Measurements from ENCODE around the gene NT5DC1. TPM values are rescaled to one million over a fixed set of nuclear protein-coding genes. Genes with fewer than 3 reads are reported as not detected.

Gene NT5DC1
- total RNA-seq, 2 experiments from 2014 or later: 20.5 to 58.8 TPM

DNA sequence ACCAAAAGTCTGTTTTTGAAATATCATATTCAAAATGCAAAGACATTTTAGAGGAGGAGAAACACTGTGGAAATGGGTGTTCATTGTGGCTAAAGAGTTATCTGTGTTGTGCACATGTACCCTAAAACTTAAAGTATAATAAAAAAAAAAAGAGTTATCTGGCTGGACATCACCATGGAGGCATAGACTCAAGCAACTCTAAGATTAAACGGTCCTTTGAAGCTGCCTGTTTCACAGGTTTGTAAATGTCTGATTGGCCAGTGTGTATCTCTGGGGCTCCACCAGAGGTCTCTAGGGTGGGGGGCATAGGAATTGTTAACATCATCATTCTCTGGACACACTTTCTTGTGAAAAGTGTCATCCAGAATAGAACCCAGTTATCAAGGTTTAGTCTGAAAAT, 114.0 kb downstream of the NT5DC1 start:
- intact Hi-C loops (cut with micrococcal nuclease; ENCODE audit: unreplicated experiment): no loop called here
- DNase-seq (ENCODE audit: low spot score): no peak
- H2AFZ ChIP-seq (ENCODE audit: low read length): no peak overlapping the region
- TF ChIP-seq, protein P1, sequence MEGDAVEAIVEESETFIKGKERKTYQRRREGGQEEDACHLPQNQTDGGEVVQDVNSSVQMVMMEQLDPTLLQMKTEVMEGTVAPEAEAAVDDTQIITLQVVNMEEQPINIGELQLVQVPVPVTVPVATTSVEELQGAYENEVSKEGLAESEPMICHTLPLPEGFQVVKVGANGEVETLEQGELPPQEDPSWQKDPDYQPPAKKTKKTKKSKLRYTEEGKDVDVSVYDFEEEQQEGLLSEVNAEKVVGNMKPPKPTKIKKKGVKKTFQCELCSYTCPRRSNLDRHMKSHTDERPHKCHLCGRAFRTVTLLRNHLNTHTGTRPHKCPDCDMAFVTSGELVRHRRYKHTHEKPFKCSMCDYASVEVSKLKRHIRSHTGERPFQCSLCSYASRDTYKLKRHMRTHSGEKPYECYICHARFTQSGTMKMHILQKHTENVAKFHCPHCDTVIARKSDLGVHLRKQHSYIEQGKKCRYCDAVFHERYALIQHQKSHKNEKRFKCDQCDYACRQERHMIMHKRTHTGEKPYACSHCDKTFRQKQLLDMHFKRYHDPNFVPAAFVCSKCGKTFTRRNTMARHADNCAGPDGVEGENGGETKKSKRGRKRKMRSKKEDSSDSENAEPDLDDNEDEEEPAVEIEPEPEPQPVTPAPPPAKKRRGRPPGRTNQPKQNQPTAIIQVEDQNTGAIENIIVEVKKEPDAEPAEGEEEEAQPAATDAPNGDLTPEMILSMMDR (conservative IDR thresholded peaks at IDR 0.05; ENCODE audit: low read length): no peak
- TF ChIP-seq EZH2phosphoT487 (IDR thresholded peaks at IDR 0.05; ENCODE audit: borderline replicate concordance, low read depth, low read length): no peak
- ChIA-PET POLR2A (interaction anchor here (0.5 to 1.1 kb wide), 4 partner anchors 9 to 241 kb away, joined by 3 read pairs; no protein-coding TSS in a partner anchor), CTCF (ENCODE audit: unreplicated experiment) (no interaction called here)
- no peaks in the 10 kb centered on the region for H3K9me2 ChIP-seq (ENCODE audit: insufficient read depth, low read length)
- no peaks in the 10 kb centered on the region for H3K9me3 ChIP-seq (ENCODE audit: low read length)
- H3K27ac ChIP-seq (ENCODE audit: low read depth, low read length, poor library complexity, severe bottlenecking): no peak overlapping the region
- H3K4me2 ChIP-seq (ENCODE audit: low read length): no peak overlapping the region
- H3K4me1 ChIP-seq (ENCODE audit: insufficient read depth, low read length, poor library complexity, severe bottlenecking): no peaks in the 10 kb centered on the region
- H3K36me3 ChIP-seq (ENCODE audit: insufficient read depth, low read length): no peaks in the 10 kb centered on the region
- no TSS peak for BruUV-seq (replicated peaks)
- no peaks in the 10 kb centered on the region for H4K20me1 ChIP-seq (ENCODE audit: insufficient read depth, low read length)
- no peak overlapping the region for H3K4me3 ChIP-seq (ENCODE audit: low read depth, low read length, poor library complexity, severe bottlenecking)
- H3K79me2 ChIP-seq (ENCODE audit: insufficient read depth, low read depth, low read length): no peaks in the 10 kb centered on the region

DNA sequence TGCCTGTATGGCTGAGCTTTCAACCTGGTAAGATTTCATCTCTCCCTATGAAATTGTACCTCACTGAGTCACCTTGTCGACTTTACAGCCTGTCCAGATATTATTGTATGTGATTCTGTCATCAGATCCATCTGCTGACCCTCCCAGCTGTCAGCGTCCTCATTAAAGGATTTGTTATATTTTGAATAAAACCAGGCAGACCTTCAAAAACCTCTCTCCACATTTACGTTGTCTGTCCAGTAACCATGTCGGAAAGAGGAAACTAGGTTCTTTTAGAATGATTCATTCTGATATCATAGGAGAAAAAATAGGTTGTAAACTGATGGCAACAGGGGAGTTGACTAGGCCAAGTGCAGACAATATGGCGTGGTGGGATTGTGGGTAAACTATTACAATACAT, 114.8 kb downstream of the NT5DC1 start:
- no peak overlapping the region for H3K4me2 ChIP-seq (ENCODE audit: low read length)
- no peak overlapping the region for H2AFZ ChIP-seq (ENCODE audit: low read length)
- H3K4me1 ChIP-seq (ENCODE audit: insufficient read depth, low read length, poor library complexity, severe bottlenecking): no peaks in the 10 kb centered on the region
- ChIA-PET POLR2A (interaction anchor here (0.9 to 1.1 kb wide), 3 partner anchors 8 to 241 kb away, joined by 3 read pairs; no protein-coding TSS in a partner anchor), CTCF (ENCODE audit: unreplicated experiment) (no interaction called here)
- no peak overlapping the region for H3K27ac ChIP-seq (ENCODE audit: low read depth, low read length, poor library complexity, severe bottlenecking)
- no peaks in the 10 kb centered on the region for H3K36me3 ChIP-seq (ENCODE audit: insufficient read depth, low read length)
- BruUV-seq (replicated peaks): no TSS peak
- H3K9me3 ChIP-seq (ENCODE audit: low read length): no peaks in the 10 kb centered on the region
- no peak for TF ChIP-seq EZH2phosphoT487 (IDR thresholded peaks at IDR 0.05; ENCODE audit: borderline replicate concordance, low read depth, low read length)
- TF ChIP-seq, protein P1 (conservative IDR thresholded peaks at IDR 0.05; ENCODE audit: low read length): no peak
- DNase-seq (ENCODE audit: low spot score): no peak
- intact Hi-C loops (cut with micrococcal nuclease; ENCODE audit: unreplicated experiment): no loop called here
- no peaks in the 10 kb centered on the region for H3K9me2 ChIP-seq (ENCODE audit: insufficient read depth, low read length)
- no peaks in the 10 kb centered on the region for H4K20me1 ChIP-seq (ENCODE audit: insufficient read depth, low read length)
- H3K4me3 ChIP-seq (ENCODE audit: low read depth, low read length, poor library complexity, severe bottlenecking): no peak overlapping the region
- no peaks in the 10 kb centered on the region for H3K79me2 ChIP-seq (ENCODE audit: insufficient read depth, low read depth, low read length)

DNA sequence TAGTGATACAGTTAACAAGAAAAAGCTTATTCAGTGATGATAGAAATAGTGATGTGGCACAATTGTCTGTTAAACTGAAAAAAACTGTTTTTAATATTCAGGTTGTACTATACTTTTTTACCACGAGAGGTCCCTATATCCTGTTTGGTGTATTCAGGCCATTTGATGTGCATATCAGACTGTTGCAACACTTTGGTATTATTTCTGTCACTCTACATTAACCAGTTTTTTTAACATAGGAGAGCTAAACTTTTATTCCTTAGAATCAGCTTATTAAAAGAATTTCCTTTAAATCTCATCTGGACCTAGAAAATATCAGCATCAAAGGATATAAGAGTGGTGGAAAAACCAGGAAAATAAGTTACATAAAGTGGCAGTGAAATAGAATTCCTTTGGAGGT, 116.4 kb downstream of the NT5DC1 start:
- ChIA-PET POLR2A (interaction anchor here (2.0 kb wide), 1 partner anchor 11 kb away, joined by 4 read pairs; no protein-coding TSS in a partner anchor), CTCF (ENCODE audit: unreplicated experiment) (interaction anchor here (0.7 to 1.5 kb wide), 3 partner anchors 16 to 809 kb away, joined by 3 read pairs; no protein-coding TSS in a partner anchor)
- intact Hi-C loops (cut with micrococcal nuclease; ENCODE audit: unreplicated experiment): no loop called here
- TF ChIP-seq, protein P1 (conservative IDR thresholded peaks at IDR 0.05; ENCODE audit: low read length): peak; percentile 81
- no peak for TF ChIP-seq EZH2phosphoT487 (IDR thresholded peaks at IDR 0.05; ENCODE audit: borderline replicate concordance, low read depth, low read length)
- Histone ChIP-seq H2AFZ (ENCODE audit: low read length) (no peak overlapping the region), H3K79me2 (ENCODE audit: insufficient read depth, low read depth, low read length) (no peaks in the 10 kb centered on the region), H3K9me2 (ENCODE audit: insufficient read depth, low read length) (no peaks in the 10 kb centered on the region), H3K9me3 (ENCODE audit: low read length) (no peaks in the 10 kb centered on the region), H3K4me2 (ENCODE audit: low read length) (no peak overlapping the region), H3K27ac (ENCODE audit: low read depth, low read length, poor library complexity, severe bottlenecking) (no peak overlapping the region), H3K4me3 (ENCODE audit: low read depth, low read length, poor library complexity, severe bottlenecking) (no peak overlapping the region), H3K36me3 (ENCODE audit: insufficient read depth, low read length) (no peaks in the 10 kb centered on the region), H4K20me1 (ENCODE audit: insufficient read depth, low read length) (no peaks in the 10 kb centered on the region), H3K4me1 (ENCODE audit: insufficient read depth, low read length, poor library complexity, severe bottlenecking) (no peaks in the 10 kb centered on the region)
- no TSS peak for BruUV-seq (replicated peaks)
- peak; percentile 45 for DNase-seq (ENCODE audit: low spot score)
